DOHH2 (cell line): Measurements from ENCODE around the gene MRTFB.

Experiments
- EZH2phosphoT487 ChIP-seq: fragments of 200-600 bp; sonication (generic); IDR thresholded peaks from 2 replicates; pipeline ENCODE4 v1.6.1; 2017; ENCODE audit warnings: borderline replicate concordance, mild to moderate bottlenecking, antibody characterized with exemption, low read length, moderate library complexity, mixed read lengths
- TF ChIP-seq, protein P1 (sequence below): fragments of 200-600 bp; sonication (generic); IDR thresholded peaks from one replicate; pipeline ENCODE4 v1.5.1; 2014; ENCODE audit warnings: antibody characterized with exemption, mild to moderate bottlenecking, low read depth, low read length; ENCODE audit not compliant: poor library complexity, severe bottlenecking

DNA sequence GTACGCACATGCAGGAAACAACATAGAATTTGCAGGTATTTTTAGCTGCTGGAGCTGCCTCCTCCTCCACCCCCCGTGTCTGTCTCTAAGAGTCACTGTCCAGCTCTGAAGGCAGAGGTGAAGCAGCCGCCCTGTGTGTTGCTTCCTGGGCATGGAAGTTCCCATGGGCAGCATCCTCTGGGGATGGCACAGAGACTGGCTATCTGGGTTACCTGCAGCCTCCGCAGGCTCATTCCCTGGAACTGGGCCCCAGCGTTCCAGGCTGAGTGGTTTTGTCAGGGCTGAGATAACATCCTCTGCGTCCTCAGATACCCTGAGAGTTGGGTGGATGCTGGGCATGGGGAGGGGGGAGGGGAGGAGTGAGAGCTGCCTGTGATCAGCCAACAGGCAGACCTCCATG is 41.5 kb upstream of the MRTFB start:
- TF ChIP-seq, protein P1, sequence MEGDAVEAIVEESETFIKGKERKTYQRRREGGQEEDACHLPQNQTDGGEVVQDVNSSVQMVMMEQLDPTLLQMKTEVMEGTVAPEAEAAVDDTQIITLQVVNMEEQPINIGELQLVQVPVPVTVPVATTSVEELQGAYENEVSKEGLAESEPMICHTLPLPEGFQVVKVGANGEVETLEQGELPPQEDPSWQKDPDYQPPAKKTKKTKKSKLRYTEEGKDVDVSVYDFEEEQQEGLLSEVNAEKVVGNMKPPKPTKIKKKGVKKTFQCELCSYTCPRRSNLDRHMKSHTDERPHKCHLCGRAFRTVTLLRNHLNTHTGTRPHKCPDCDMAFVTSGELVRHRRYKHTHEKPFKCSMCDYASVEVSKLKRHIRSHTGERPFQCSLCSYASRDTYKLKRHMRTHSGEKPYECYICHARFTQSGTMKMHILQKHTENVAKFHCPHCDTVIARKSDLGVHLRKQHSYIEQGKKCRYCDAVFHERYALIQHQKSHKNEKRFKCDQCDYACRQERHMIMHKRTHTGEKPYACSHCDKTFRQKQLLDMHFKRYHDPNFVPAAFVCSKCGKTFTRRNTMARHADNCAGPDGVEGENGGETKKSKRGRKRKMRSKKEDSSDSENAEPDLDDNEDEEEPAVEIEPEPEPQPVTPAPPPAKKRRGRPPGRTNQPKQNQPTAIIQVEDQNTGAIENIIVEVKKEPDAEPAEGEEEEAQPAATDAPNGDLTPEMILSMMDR = no peak
- no peak for TF ChIP-seq EZH2phosphoT487
